ENCODE data around the gene BABAM1.

Gene BABAM1

GRCh38 chr19:17296976-17297375, 29.7 kb downstream of the BABAM1 start:
- peaks cover 8% of the 10 kb centered on the region for H3K36me3 ChIP-seq (ENCODE audit: insufficient read depth, low read length)
- no peaks in the 10 kb centered on the region for H3K9me3 ChIP-seq (ENCODE audit: low read length)
- H3K27me3 ChIP-seq (ENCODE audit: control insufficient read depth in 1 of 2, insufficient read depth in 2 of 2, low read length in 2 of 2): no peaks in the 10 kb centered on the region
- H3K9ac ChIP-seq (ENCODE audit: low read length): no peak overlapping the region
- peaks cover 2% of the 10 kb centered on the region for H3K4me1 ChIP-seq (ENCODE audit: insufficient read depth, low read length)
- H3K27ac ChIP-seq (ENCODE audit: low read depth, low read length): no peak overlapping the region
- H3K4me3 ChIP-seq (ENCODE audit: low read depth in 1 of 2, low read length in 2 of 2): no peak overlapping the region

- Histone ChIP-seq H3K36me3 (ENCODE audit: insufficient read depth, low read length) (peaks cover 8% of the 10 kb centered on the region), H3K4me3 (ENCODE audit: low read depth in 1 of 2, low read length in 2 of 2) (no peak overlapping the region), H3K9ac (ENCODE audit: low read length) (no peak overlapping the region), H3K27ac (ENCODE audit: low read depth, low read length) (no peak overlapping the region), H3K27me3 (ENCODE audit: control insufficient read depth in 1 of 2, insufficient read depth in 2 of 2, low read length in 2 of 2) (no peaks in the 10 kb centered on the region), H3K9me3 (ENCODE audit: low read length) (no peaks in the 10 kb centered on the region), H3K4me1 (ENCODE audit: insufficient read depth, low read length) (peaks cover 28% of the 10 kb centered on the region)
Observed at GRCh38 chr19:17300992-17301619, 33.9 kb downstream of the BABAM1 start.

- peaks cover 8% of the 10 kb centered on the region for H3K36me3 ChIP-seq (ENCODE audit: insufficient read depth, low read length)
- peak overlapping the region; percentile 93 for H3K27ac ChIP-seq (ENCODE audit: low read depth, low read length)
- peak overlapping the region; percentile 65 for H3K9ac ChIP-seq (ENCODE audit: low read length)
- H3K4me1 ChIP-seq (ENCODE audit: insufficient read depth, low read length): peaks cover 36% of the 10 kb centered on the region
- H3K9me3 ChIP-seq (ENCODE audit: low read length): no peaks in the 10 kb centered on the region
- peak overlapping the region; percentile 70 to 96 for H3K4me3 ChIP-seq (ENCODE audit: low read depth in 1 of 2, low read length in 2 of 2)
- H3K27me3 ChIP-seq (ENCODE audit: control insufficient read depth in 1 of 2, insufficient read depth in 2 of 2, low read length in 2 of 2): no peaks in the 10 kb centered on the region
Observed at GRCh38 chr19:17302391-17303166, 35.3 kb downstream of the BABAM1 start.

- Histone ChIP-seq H3K4me1 (ENCODE audit: insufficient read depth, low read length) (peaks cover 39% of the 10 kb centered on the region), H3K9ac (ENCODE audit: low read length) (peak within 1 kb of the TSS; percentile 65), H3K36me3 (ENCODE audit: insufficient read depth, low read length) (peaks cover 6% of the 10 kb centered on the region), H3K4me3 (ENCODE audit: low read depth in 1 of 2, low read length in 2 of 2) (peak within 1 kb of the TSS; percentile 70 to 96), H3K27me3 (ENCODE audit: control insufficient read depth in 1 of 2, insufficient read depth in 2 of 2, low read length in 2 of 2) (no peaks in the 10 kb centered on the region), H3K9me3 (ENCODE audit: low read length) (no peaks in the 10 kb centered on the region), H3K27ac (ENCODE audit: low read depth, low read length) (peak within 1 kb of the TSS; percentile 93)
Observed at GRCh38 chr19:17303167-17303939, 36.1 kb downstream of the BABAM1 start, which contains the start of gene ABHD8. Gene ABHD8, minus strand, starts transcription at chr19:17303425. Its CDS starts 1,809 bp downstream, at chr19:17301616.

- Histone ChIP-seq H3K9me3 (ENCODE audit: low read length) (no peaks in the 10 kb centered on the region), H3K27ac (ENCODE audit: low read depth, low read length) (peak overlapping the region; percentile 93), H3K4me3 (ENCODE audit: low read depth in 1 of 2, low read length in 2 of 2) (peak overlapping the region in 1 of 2 donors; percentile 70), H3K4me1 (ENCODE audit: insufficient read depth, low read length) (peaks cover 39% of the 10 kb centered on the region), H3K27me3 (ENCODE audit: control insufficient read depth in 1 of 2, insufficient read depth in 2 of 2, low read length in 2 of 2) (no peaks in the 10 kb centered on the region), H3K9ac (ENCODE audit: low read length) (peak overlapping the region; percentile 34), H3K36me3 (ENCODE audit: insufficient read depth, low read length) (peaks cover under 1% of the 10 kb centered on the region)
Observed at GRCh38 chr19:17303940-17304267, 36.7 kb downstream of the BABAM1 start.

GRCh38 chr19:17304386-17305215, 37.4 kb downstream of the BABAM1 start:
- H3K27me3 ChIP-seq (ENCODE audit: control insufficient read depth in 1 of 2, insufficient read depth in 2 of 2, low read length in 2 of 2): no peaks in the 10 kb centered on the region
- peak overlapping the region in 1 of 2 donors; percentile 79 for H3K4me3 ChIP-seq (ENCODE audit: low read depth in 1 of 2, low read length in 2 of 2)
- H3K9ac ChIP-seq (ENCODE audit: low read length): no peak overlapping the region

GRCh38 chr19:17305216-17305516, 37.9 kb downstream of the BABAM1 start:
- H3K9ac ChIP-seq (ENCODE audit: low read length): no peak overlapping the region
- H3K36me3 ChIP-seq (ENCODE audit: insufficient read depth, low read length): no peaks in the 10 kb centered on the region
- peak overlapping the region; percentile 66 to 79 for H3K4me3 ChIP-seq (ENCODE audit: low read depth in 1 of 2, low read length in 2 of 2)
- no peaks in the 10 kb centered on the region for H3K27me3 ChIP-seq (ENCODE audit: control insufficient read depth in 1 of 2, insufficient read depth in 2 of 2, low read length in 2 of 2)
- peak overlapping the region; percentile 93 for H3K27ac ChIP-seq (ENCODE audit: low read depth, low read length)
- no peaks in the 10 kb centered on the region for H3K9me3 ChIP-seq (ENCODE audit: low read length)
- peaks cover 42% of the 10 kb centered on the region for H3K4me1 ChIP-seq (ENCODE audit: insufficient read depth, low read length)

More at GRCh38 chr19:17304386-17305215, 37.4 kb downstream of the BABAM1 start:
- peak overlapping the region; percentile 93 for H3K27ac ChIP-seq (ENCODE audit: low read depth, low read length)
- no peaks in the 10 kb centered on the region for H3K9me3 ChIP-seq (ENCODE audit: low read length)
- no peaks in the 10 kb centered on the region for H3K36me3 ChIP-seq (ENCODE audit: insufficient read depth, low read length)
- H3K4me1 ChIP-seq (ENCODE audit: insufficient read depth, low read length): peaks cover 39% of the 10 kb centered on the region

- H3K4me3 ChIP-seq (ENCODE audit: low read depth in 1 of 2, low read length in 2 of 2): peak within 1 kb of the TSS; percentile 66 to 79
- H3K9ac ChIP-seq (ENCODE audit: low read length): peak within 1 kb of the TSS; percentile 67
- H3K36me3 ChIP-seq (ENCODE audit: insufficient read depth, low read length): no peaks in the 10 kb centered on the region
- H3K4me1 ChIP-seq (ENCODE audit: insufficient read depth, low read length): peaks cover 48% of the 10 kb centered on the region
- H3K27ac ChIP-seq (ENCODE audit: low read depth, low read length): peak within 1 kb of the TSS; percentile 93
- H3K9me3 ChIP-seq (ENCODE audit: low read length): no peaks in the 10 kb centered on the region
- H3K27me3 ChIP-seq (ENCODE audit: control insufficient read depth in 1 of 2, insufficient read depth in 2 of 2, low read length in 2 of 2): no peaks in the 10 kb centered on the region
Observed at GRCh38 chr19:17305517-17306284, 38.5 kb downstream of the BABAM1 start, which contains the start of gene MRPL34. Gene MRPL34, plus strand, starts transcription at chr19:17305872. Its CDS starts 21 bp downstream, at chr19:17305893.

- Histone ChIP-seq H3K27ac (ENCODE audit: low read depth, low read length) (peak overlapping the region; percentile 91), H3K9me3 (ENCODE audit: low read length) (no peaks in the 10 kb centered on the region), H3K4me3 (ENCODE audit: low read depth in 1 of 2, low read length in 2 of 2) (peak overlapping the region; percentile 66 to 79), H3K4me1 (ENCODE audit: insufficient read depth, low read length) (peaks cover 51% of the 10 kb centered on the region), H3K36me3 (ENCODE audit: insufficient read depth, low read length) (no peaks in the 10 kb centered on the region), H3K9ac (ENCODE audit: low read length) (peak overlapping the region; percentile 67), H3K27me3 (ENCODE audit: control insufficient read depth in 1 of 2, insufficient read depth in 2 of 2, low read length in 2 of 2) (no peaks in the 10 kb centered on the region)
Observed at GRCh38 chr19:17306285-17306714, 39.1 kb downstream of the BABAM1 start.

- Histone ChIP-seq H3K9me3 (ENCODE audit: low read length) (no peaks in the 10 kb centered on the region), H3K4me3 (ENCODE audit: low read depth in 1 of 2, low read length in 2 of 2) (no peak overlapping the region), H3K36me3 (ENCODE audit: insufficient read depth, low read length) (no peaks in the 10 kb centered on the region), H3K27me3 (ENCODE audit: control insufficient read depth in 1 of 2, insufficient read depth in 2 of 2, low read length in 2 of 2) (no peaks in the 10 kb centered on the region), H3K4me1 (ENCODE audit: insufficient read depth, low read length) (peaks cover 47% of the 10 kb centered on the region), H3K9ac (ENCODE audit: low read length) (no peak overlapping the region), H3K27ac (ENCODE audit: low read depth, low read length) (peak overlapping the region; percentile 34)
Observed at GRCh38 chr19:17307876-17308377, 40.7 kb downstream of the BABAM1 start.
